Fibroblast of skin of right quadriceps (primary cell): ENCODE measurements around the gene MAB21L1.

ENCODE experiments used
- DNase-seq: peaks from one replicate; pipeline ENCODE4 v3.0.0-alpha.2; 2013

The MAB21L1 gene

DNA sequence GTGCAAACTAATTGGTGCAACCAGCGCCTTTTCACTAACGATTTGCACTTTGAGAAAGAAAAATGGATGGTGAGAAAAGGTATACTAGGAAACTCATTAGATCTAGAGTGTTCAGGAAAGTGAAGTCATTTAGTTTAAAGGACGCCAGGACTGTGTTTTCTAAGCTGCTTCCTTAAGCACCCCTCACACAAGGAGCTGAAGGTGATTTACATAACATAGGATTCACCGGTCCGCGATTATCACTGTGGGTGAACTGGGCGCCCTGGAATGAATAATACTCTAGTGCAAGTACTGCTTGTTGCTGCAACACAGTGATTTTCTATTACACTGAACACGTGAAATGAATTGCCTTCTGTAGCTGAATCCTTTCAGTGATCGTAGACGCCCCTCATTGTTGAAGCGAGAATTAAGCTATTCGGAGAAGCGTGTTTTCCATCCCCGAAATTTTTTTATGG lies 2.6 kb upstream of the MAB21L1 start:
- no peak for DNase-seq

DNA sequence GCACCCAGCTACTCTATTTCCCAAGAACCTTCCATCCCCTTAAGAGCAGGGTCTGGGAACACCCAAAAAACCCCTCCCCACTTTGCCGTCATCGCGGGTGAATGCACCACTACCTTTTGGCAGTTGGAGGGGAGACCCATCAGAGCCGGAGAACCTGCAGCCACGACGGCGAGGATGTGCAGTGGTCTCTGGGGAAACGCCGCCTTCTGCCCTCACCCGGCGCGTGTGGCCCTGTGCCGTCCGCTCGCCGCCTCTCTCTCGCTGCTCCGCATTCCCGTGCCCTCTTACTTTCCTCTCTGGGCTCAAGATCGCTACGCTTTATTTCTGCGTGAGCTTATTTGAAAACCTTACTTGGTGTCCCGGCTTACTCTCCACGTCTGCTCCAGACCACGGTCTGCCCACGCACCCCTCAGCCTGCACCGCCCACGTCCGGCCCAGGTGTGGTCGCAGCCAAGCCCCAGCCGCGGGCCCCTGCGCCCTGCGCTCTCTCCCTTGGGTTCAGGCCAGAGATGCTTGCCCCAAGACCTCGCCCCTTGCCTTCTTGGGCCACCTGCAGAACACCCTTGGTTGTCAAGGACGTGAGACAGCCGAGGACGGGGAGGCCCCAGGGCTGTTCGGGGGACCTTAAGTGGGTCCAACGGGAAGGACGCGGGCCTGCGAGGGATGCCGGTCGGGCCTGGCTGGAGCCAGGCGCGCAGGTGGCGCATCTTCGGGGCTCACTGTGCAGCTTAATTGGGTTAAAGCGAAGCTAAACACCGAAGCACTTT lies 2.0 kb upstream of the MAB21L1 start:
- no peak for DNase-seq

DNA sequence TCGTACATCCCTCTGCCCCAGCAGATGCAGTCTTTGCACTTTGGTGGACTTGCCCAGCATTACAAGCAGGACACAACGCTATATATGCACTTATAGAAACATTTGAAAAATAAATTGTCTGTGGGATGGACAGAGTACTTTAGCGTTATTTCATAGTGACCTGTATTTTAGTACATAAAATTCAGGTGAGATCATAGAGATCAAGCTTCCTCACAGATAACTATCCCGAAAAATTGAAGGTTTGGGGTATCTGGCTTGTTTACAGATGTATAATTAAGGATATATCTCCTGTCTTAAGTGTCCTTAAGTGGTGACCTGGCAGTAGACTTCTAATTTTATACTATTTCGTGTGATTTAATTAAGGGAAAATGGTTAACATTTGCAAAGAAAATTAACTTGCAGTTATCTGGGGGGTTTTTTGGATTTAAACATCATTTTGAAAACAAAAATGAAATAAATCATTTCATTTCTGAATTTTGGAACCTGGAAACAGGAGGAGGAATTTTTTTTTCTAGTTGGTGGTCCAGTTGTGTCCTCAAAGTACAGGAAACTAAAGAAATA lies 977 bp upstream of the MAB21L1 start:
- DNase-seq: no peak

DNA sequence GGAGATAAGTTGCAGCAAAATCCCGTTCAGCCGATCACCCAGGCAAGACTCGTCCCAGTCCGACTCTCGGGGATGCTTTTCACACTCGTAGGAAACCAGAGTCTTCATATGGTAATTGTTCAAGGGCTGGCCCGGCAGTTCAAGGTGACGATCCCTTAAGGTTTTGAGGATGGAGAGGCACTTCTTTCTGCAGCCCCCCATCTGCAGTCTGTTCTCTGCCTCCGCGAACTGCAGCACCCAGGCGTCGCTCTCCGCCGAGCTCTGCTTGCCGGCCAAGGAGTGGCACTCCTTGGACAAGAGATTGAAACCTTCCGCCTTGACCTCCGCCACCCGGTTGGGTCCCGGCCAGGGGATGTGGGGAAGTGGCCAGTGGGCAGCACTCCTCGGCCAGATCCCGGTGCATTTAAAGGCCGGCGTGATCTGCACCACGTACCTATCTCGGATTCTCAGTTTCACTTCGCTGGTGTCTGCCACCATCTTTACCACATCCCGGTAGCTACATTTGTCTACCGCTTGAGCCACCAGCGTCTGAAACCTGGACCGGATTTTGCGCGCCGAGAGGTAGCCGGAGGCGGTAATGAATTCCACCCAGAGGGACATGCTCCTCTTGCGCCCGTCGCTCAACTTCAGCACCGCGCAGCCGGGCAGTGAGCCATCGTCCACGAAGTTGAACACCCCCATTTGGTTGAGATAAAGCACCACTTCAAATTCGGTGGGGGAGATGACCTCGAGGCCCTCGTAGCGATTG lies 1.1 kb downstream of the MAB21L1 start:
- DNase-seq: peak; percentile 59

DNA sequence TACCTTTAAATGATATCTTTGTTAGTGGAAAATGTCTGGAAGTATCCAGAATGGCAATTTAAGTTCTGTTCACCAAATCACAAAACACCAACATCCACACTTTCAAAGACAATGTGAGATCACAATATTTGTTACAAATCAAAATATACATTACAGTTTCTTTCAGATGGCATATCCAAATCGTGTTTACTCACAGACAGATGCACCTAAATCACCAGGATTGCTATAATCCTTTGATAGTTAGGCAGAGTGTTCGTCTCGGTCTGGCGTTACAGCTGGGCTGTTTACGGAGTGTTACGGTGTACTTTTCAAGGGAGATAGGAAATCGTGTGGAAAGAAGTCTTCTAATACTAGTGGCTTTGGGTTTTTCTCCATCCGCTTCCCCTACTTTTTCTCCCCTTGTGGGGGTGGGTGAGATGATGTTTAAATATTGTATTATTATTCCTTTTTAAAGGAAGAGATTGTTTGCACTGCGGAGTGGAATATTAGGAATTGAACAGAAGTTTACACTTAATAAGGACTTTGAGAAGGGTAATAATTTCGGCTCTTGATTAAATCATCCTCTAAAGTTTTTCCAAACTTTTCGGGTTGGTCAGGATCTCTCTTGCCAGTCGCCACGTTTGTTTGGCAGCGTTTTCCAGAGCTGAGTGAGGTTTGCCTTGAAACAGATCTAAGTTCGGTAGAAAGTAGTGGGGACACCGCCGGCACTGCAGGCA lies 1.8 kb downstream of the MAB21L1 start:
- DNase-seq: no peak

DNA sequence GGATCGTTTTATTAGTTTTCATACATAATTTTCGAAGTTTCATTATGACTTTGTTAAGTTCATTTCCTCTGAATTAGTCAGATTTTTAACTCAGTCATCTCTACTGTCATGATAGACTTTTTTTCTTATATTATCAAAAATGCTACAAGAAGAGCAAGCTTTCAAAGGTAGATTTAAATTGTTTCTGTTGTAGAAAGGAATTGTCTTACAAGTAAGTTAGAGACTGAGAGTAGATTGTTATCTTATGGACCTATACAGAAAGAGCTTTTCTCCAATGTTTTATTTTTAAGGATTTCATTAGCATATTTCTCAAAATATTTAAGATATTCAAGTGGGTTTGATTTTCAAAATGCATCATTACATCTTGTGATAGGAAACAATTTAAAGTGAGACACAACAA lies 2.7 kb downstream of the MAB21L1 start:
- no peak for DNase-seq

DNA sequence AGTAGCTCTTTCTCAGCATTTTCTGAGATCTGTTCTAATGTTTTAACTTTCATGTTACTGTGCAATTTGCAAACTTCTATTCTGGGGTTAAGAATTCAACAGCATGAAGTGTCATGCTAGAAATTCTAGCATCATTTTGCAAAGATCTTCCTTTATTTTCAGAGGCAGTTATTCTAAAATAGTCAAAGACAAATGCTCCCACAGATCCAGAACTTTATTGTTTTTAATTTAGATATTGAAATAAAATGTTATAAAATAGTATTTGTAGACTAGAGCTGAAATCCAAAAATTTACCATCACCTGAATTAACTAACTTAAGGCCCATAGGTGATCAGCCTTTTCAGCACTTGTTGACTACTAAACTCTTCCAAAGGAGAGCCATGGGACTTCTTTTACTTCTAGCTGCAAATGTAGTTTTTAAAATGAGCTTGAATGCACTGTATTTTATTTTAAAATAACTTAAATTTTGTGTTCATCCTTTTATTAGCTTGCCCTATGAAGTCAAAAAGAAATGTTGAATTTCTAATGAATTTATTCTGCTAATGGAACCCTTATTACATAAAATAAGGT lies 3.2 kb downstream of the MAB21L1 start:
- DNase-seq: no peak

DNA sequence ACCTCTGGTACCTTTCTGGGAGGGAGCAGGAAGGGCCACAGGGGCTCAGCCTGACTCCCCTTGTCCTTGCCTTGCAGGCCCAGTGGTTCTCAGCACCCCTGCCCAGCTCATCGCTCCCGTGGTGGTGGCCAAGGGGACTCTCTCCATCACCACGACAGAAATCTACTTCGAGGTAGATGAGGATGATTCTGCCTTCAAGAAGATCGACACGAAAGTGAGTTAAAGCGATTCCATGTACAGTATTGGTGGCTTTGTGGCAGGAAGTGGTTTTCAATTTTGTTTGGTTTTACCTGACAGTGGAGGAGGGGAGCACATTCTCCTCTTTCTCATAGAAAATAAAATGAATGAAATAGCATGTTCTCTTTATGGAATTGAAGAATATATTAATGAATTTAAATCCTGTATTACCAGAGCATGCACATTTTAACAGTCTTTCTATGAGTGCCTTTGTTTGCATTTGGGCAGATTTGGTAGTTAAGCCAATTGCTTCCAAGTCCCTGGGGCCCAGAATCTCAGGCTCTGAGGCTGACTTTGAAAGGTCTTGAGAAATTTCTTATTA lies 4.1 kb downstream of the MAB21L1 start:
- no peak for DNase-seq

DNA sequence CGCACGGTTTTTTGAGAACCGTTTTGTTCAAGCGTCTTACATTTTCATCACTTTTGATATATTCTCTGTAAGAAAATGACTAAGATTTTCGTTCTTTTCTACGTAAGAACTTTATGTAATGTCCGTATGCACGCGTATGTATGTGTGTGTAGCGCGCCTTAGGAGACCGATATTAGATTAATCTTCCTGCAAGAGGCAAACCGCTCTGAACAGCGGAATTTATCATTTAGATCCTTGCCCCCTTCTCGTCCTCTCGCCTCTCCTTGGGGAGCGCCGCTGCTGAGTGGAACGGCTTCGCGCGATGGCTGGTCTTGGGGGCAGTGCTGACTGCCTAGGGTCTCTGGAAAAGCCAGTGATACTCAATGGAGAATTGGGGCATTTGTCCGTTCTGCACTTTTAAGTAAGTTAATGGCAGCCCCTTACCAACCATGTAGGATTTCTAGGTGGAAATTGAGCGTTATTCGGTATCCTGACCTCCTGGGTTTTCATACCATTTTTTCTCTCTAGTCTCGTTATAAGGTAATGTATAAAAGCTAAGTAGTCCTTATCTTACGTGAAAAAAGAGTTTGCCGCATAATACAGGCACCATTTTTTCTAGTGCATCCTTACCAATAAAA lies 4.7 kb downstream of the MAB21L1 start:
- DNase-seq: no peak

DNA sequence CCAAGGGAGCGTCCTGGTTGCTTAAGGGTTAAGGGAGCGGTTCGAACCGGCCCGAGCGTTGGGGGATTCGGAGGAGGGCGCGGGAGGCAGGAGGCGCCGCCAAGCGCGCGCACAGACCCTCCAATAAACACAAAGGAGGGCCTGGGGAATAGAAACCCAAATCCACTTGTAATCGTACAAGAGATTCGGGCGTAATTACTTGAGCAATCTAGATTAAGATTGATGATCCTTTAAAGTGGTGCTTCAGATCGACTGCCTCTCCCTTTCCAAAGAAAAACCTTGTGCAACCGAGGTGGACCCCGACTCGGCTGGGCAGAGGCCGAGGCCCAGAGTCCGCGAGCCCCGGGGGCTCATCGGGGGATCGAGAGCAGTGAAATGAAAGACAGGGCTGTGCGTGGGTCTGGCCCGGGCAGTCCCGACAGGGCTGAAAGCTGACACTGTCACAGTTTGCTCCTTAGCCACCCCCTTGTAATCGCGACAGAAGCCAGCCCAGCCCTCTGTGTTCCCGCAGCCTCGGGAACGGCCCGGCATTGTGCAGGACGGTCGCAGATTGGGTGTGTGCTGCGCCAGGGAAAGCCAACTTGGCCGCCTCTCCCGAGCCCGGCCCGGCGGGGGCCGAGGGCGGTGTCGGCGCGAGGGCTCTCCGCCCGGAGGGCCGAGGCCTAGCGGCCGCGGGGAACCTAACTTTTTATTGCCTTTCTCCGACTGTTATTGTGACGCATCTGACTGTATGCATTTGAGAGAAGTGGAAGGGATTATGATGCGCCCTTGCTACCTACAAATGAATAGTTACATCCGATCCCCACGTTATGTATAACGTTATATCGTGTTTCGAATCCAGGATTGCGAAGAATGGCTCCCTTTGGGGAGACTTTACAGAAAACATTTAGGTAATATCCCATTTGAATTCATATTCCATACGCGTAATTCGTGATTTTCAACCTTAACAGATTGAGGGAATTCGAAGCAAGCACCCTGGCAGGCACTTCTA lies 5.5 kb downstream of the MAB21L1 start:
- DNase-seq: peak; percentile 37

DNA sequence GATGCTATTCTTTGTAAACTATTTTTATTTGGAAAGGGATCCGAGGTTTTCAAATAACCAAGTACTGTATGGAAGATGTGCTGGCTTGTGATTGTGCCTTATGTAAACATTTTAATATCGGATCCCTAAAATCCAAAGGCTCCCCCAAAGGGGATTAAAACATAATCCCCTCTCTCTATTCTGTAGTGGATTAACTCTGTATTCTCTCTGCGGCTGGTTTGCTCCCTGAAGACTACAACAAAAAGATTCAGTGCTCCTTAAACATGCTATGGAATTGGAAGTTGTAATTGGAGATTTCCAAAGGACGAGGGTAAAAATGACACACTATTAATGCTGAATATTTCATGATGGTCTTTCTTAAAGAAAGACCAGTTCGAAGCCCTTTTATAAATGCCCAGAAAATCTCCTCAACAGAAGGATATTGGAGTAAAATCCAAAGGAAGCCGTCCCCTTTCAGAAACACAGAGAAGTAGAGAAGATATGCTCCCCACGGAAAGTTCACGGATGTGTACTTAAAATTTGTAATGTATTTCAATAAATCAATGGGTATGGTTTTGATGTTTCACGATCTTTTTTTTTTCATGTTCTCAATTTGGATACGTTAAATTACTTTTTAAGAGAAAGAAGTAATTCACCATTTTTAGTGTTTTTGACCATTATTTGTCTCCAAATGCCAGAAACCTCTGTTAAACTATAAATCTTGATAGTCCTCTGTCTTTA lies 6.5 kb downstream of the MAB21L1 start:
- no peak for DNase-seq

DNA sequence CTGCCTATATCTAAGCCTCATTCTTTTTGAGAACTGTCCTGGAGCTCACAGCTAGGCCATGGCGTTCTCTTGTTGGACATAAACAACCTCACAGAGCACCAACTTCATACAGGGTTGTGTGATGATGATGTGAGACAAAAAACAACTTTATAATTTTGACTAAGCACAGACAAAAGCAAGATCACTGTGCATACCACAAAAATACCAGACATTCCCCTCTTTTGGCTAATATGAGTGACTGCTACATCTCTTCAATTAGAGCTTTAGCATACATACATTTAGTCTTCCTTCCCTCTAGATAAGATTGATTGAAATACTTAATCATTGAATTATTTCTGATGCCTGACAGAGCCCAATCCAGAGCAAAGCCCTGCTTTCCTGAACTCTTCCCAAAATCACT lies 8.3 kb downstream of the MAB21L1 start:
- DNase-seq: peak; percentile 46

DNA sequence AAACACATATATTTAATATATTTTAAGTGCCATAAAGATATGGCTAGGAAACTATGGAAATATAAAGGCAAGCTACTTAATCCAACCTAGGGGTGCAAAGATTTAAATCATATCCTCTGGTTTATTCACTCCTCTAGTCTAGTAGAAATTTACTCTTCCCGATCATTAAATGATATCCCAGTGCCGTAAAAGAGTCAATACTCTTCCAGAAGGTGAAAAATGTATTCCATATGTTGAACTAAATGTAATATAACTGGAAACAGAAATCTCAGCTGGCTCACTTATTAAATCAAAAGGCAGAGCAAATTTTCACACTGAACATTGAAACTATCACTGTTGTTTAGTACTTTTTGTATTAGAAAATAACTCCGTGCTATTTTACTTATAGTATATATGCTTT lies 11.1 kb downstream of the MAB21L1 start:
- DNase-seq: no peak

DNA sequence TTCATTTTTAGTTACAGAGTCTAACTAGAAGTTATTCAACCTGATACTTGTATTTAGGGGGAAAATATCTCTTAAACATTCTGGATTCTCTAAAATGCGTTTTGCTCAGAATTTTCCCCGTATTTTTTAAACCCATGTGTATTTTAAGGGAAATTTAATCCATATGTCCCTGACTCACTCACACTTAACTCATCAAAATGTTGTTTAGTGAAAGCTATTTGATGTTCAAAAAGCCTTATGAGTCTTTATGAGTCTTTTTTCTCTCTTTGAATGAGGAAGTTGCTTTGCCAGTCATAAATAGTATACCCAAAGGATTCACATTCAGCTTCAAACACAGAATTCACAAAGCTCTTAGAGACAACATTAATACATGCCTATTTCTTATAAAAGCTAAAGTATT lies 16.4 kb downstream of the MAB21L1 start:
- peak; percentile 50 for DNase-seq

DNA sequence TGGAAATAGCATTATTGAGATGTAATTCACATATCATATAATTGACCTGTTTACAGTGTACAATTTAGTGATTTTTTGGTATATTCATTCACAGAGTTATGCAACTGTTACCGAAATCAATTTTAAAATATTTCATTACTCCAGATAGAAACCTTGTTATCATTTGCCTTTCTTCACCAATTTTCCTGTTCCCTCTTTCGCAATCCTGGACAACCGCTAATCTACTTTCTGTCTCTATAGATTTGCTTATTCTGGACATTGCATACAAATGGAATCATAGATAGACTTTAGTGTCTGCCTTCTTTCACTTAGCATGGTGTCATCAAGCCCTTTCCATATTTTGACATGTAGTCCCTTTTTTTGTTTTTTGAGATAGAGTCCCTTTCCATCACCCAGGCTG lies 19.2 kb downstream of the MAB21L1 start:
- DNase-seq: no peak

DNA sequence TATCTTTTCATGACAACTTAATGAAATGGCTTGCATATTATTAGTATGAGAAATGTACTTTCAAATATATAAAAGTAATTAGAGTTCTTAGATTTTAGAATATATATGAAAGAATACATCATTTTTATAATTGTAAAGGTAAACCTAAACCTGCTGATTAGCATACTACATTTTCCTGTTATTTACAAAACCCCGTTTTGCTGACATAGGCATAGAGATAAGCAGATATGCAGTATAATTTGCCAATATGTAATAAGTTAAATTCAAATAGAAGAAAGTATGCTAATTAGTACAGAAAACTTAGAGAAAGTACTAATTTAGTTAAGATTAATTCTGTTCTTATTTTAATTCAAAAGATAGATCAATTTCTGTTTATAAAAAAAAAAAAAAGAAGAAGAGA lies 21.5 kb downstream of the MAB21L1 start:
- no peak for DNase-seq

DNA sequence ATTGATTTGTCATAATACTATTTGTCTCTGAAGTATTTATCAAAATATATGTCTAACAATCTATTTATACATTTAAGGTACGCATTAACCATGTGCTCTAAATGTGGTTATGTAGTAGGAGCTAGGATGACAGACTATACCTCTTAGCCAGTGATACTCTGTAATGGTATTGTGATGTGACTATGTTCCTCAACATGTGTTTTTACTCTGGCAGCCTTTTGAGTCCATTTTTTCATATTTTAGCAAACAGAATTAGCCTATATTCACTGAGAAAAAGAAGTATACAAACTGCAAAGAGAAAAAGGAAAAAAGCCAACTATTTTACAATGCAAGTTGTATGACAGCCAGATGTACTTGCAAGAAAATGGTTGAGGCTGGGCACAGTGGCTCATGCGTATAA lies 26.7 kb downstream of the MAB21L1 start:
- no peak for DNase-seq

DNA sequence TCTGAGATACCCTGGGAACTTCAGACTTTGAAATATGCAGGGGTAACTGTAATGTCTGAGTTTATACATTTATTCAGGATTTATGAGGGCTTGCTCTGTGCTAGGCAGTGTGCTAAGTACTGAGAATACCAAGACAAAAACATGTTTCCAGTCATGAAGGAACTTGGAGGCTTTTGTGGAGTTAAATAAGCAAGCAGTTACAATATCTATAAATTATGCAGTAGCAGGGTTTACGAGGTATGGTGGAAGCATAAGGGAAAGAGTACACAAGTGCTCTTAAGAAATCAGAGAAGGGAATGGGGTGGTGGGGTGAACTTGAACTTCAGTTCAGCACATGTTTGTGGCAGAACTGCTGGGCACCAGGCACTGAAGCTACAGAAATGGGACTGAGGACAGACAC lies 28.0 kb downstream of the MAB21L1 start:
- DNase-seq: no peak
